ENCODE data around the gene CASQ2.

DNA sequence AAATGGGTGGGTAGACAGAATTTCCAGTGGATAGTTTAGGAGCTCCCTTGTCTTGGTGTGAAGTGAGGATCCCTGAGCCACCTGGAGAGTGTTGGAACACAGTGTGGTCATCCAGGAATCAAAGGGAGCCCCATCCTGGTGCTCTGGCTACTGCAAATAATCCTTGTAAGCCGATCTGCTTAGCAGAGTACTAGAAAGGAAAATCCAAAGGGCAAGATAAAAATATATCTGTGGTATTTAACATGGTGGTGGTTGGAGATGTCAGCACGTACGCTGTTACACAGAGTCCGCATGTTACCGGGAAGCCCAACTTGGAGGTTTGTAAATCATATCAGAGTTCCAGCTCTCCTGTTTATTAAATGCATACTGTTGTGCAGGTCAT, 87.8 kb downstream of the CASQ2 start:
- TF ChIP-seq, protein P1, sequence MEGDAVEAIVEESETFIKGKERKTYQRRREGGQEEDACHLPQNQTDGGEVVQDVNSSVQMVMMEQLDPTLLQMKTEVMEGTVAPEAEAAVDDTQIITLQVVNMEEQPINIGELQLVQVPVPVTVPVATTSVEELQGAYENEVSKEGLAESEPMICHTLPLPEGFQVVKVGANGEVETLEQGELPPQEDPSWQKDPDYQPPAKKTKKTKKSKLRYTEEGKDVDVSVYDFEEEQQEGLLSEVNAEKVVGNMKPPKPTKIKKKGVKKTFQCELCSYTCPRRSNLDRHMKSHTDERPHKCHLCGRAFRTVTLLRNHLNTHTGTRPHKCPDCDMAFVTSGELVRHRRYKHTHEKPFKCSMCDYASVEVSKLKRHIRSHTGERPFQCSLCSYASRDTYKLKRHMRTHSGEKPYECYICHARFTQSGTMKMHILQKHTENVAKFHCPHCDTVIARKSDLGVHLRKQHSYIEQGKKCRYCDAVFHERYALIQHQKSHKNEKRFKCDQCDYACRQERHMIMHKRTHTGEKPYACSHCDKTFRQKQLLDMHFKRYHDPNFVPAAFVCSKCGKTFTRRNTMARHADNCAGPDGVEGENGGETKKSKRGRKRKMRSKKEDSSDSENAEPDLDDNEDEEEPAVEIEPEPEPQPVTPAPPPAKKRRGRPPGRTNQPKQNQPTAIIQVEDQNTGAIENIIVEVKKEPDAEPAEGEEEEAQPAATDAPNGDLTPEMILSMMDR (IDR thresholded peaks at IDR 0.05), result no peak
- no peak for TF ChIP-seq POLR2A (IDR thresholded peaks at IDR 0.05)
- TF ChIP-seq POLR2AphosphoS5 (IDR thresholded peaks at IDR 0.05), result no peak

All from transverse colon (tissue), 4 donors.